T-helper 1 cell treated with Interleukin-12 subunit alpha and Interleukin-12 subunit beta and Interleukin-4 antibody, amounts not matched to agents 30 μg/mL and 1 μg/mL, for 36 hours (primary cell): ENCODE measurements around the gene STYXL2.

Experiments used
- H3K27ac Mint-ChIP-seq: one replicate; pipeline ENCODE4 v1.8.0; 2021; ENCODE audit warnings: mild to moderate bottlenecking, mixed read lengths
- H3K27me3 Mint-ChIP-seq: one replicate; pipeline ENCODE4 v1.8.0; 2021; ENCODE audit warnings: low read depth, mixed read lengths
- H3K36me3 Mint-ChIP-seq: one replicate; pipeline ENCODE4 v1.8.0; 2021; ENCODE audit warnings: low read depth, mixed read lengths
- H3K4me1 Mint-ChIP-seq: one replicate; pipeline ENCODE4 v1.8.0; 2021; ENCODE audit warnings: low read depth, mixed read lengths
- H3K4me3 Mint-ChIP-seq: one replicate; pipeline ENCODE4 v1.8.0; 2021; ENCODE audit warnings: mild to moderate bottlenecking, moderate library complexity, mixed read lengths
- H3K9me3 Mint-ChIP-seq: one replicate; pipeline ENCODE4 v1.8.0; 2021; ENCODE audit warnings: mixed read lengths

Gene STYXL2

DNA sequence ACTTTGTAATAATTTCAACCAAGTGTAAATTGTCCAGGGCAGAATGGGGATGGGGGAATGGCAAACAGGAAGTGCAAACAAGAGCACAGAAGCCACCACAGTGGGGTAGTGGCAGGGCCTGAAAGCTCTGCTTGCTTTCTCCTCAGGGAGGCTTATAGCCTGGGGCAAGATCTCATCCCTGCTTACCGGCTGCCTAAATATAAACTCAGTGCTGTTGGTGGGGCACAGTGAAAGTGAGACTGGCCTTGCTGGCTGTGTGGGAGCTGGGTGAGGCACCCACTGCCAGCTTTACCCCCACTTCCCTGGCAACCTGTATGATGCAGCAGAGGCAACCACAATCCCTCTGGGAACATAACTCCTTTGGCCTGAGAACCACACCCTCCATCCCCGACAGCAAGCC, 15.2 kb downstream of the STYXL2 start:
- Mint-ChIP-seq H3K4me1 (peaks cover 57% of the 10 kb centered on the region), H3K4me3 (peak overlapping the region; percentile 33), H3K36me3 (peaks cover 11% of the 10 kb centered on the region), H3K27ac (peak overlapping the region; percentile 80), H3K9me3 (peaks cover 14% of the 10 kb centered on the region), H3K27me3 (no peaks in the 10 kb centered on the region)

DNA sequence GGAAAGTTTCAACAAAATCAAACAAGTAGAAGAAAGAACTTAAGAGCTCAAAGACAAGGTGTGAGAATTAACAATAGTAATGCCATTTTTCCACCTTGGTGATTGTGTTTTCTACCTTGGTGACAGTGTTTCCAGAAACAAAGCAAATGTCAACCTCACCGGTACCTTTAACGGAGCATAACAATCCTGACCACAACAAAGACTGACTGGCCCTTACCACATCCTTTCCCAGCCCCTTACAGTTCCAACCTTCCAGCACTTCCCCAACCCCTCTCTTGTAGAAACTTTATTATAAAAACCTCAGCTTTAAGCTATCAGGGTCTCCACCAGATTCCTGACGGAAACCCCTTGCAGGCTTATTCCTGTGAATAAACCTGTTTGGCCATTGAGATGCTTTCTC, 16.7 kb downstream of the STYXL2 start:
- H3K36me3 Mint-ChIP-seq, result peaks cover 11% of the 10 kb centered on the region
- peaks cover 14% of the 10 kb centered on the region for H3K9me3 Mint-ChIP-seq
- H3K4me1 Mint-ChIP-seq, result peaks cover 53% of the 10 kb centered on the region
- H3K4me3 Mint-ChIP-seq, result peak overlapping the region; percentile 37
- peak overlapping the region; percentile 76 for H3K27ac Mint-ChIP-seq
- H3K27me3 Mint-ChIP-seq, result no peaks in the 10 kb centered on the region

DNA sequence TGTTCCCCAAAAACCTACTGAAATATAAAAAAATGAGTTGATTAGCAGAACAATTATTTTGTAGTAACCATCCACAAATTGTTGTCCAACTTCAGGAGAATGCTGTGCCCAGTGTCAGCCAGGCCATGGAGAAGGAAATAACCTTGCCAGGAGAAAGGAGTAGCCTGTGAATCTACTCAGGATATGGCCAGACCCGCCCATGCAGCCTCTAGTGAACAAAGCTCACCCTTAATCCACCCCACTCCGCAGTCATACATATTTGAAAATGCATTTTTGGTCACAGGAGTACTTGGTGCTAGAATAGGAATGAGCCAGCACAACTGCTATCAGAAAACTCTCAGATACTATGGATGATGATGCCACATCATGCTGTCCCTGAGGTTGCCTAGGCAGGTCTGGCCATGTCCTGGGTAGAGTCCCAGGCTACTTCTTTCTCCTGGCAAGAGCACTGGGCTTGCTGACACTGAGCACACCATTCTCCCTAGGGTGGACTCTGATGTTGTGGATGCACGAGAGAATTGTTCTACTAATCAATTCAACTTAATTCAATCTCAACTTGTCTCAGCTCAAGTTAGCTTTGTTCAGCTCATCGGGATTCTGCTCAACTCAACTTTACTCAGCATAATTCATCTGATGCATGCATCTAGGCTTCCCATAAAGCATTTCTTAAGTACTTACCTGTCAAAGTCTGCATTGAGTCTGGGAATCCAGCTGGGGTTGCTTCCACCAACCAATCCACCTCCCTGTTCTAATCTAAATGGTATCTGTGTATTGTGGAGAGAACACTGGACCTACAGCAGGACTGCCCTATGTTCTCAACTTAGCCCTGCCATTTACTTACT, 18.2 kb downstream of the STYXL2 start:
- Mint-ChIP-seq H3K4me3 (no peak overlapping the region), H3K36me3 (peaks cover 11% of the 10 kb centered on the region)

DNA sequence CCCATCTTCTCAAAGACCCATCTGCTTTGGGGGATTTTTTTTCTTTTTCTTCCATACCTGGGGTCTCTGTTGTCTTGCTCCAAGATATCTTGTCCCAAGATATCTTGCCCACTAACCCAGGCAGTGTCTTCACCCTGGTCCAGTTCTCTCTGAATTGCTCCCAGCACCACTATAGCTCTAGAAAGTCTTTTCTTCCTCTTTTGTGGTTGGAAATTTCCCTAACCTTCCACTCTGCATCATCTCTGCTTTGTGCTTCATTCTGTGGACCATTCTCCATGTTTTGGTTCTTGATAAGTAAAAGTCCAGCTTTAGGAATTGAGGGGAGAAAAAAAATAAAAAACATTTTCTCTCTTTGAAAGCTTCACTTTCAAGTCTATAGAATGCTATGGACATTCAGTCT, 20.9 kb downstream of the STYXL2 start:
- Mint-ChIP-seq H3K4me1 (peaks cover 31% of the 10 kb centered on the region), H3K9me3 (peaks cover 14% of the 10 kb centered on the region), H3K36me3 (peaks cover 11% of the 10 kb centered on the region), H3K27me3 (no peaks in the 10 kb centered on the region), H3K4me3 (no peak overlapping the region), H3K27ac (no peak overlapping the region)

More for the DNA sequence above, 18.2 kb downstream of the STYXL2 start:
- H3K27me3 Mint-ChIP-seq, result no peaks in the 10 kb centered on the region
- peaks cover 51% of the 10 kb centered on the region for H3K4me1 Mint-ChIP-seq
- H3K9me3 Mint-ChIP-seq, result peaks cover 14% of the 10 kb centered on the region
- H3K27ac Mint-ChIP-seq, result no peak overlapping the region

DNA sequence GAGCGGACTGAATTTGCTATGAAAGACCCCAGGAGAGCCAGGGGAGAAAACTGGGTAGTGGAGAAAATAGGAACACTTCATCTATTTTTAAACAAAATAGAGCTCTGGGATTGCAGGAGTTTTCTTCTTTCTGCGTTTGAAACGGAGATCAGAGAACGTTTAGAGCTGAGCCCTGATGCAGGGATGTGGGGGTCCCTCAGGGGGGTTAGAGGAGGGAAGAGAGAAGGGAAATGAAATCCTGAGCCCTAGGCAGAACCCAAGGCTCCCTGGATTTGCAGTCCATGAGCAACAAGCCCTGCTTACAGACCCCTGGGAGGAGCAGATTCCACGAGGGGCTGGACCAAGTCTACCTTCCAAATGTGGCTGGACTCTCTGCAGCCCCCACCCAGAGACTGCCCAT, 21.8 kb downstream of the STYXL2 start:
- no peaks in the 10 kb centered on the region for H3K27me3 Mint-ChIP-seq
- H3K4me3 Mint-ChIP-seq, result no peak overlapping the region
- peaks cover 22% of the 10 kb centered on the region for H3K4me1 Mint-ChIP-seq
- peaks cover 5% of the 10 kb centered on the region for H3K9me3 Mint-ChIP-seq
- no peak overlapping the region for H3K27ac Mint-ChIP-seq
- H3K36me3 Mint-ChIP-seq, result peaks cover 4% of the 10 kb centered on the region

DNA sequence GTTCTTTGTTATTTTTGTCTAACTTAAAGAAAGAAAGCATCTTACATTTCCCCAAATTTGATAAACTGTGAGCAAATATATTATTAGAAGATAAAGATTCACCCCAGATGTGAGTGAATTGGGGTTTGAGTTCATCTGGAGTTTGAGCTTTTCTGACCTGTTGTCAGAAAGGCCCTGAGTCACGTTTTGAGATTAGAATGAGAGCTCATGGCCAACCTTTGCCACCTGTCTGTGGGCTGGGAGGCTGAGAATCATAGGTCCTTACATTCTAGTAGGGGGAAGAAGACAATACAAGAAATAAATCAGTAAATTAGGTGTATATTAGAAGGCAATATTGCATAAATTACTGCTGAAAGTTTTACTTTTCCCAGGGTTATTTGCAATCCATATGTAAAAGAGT, 22.3 kb downstream of the STYXL2 start:
- Mint-ChIP-seq H3K36me3 (no peaks in the 10 kb centered on the region), H3K27me3 (no peaks in the 10 kb centered on the region), H3K9me3 (peaks cover under 1% of the 10 kb centered on the region), H3K4me1 (peaks cover 17% of the 10 kb centered on the region), H3K4me3 (no peak overlapping the region), H3K27ac (no peak overlapping the region)

DNA sequence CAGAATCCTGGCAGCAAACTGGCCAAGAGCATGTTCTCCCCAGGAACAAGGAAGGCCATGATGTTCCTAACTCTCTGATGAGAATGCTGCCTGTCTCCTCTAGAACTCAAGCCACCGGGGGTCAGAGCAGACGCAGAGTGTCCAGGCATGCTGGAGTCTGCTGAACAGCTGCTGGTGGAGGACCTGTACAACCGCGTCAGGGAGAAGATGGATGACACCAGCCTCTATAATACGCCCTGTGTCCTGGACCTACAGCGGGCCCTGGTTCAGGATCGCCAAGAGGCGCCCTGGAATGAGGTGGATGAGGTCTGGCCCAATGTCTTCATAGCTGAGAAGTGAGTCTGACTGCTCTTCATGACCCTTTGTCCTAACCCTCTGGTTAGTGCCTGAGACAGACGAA, 23.4 kb downstream of the STYXL2 start:
- Mint-ChIP-seq H3K4me1 (peaks cover 14% of the 10 kb centered on the region), H3K27me3 (no peaks in the 10 kb centered on the region), H3K9me3 (no peaks in the 10 kb centered on the region), H3K27ac (no peak overlapping the region), H3K36me3 (no peaks in the 10 kb centered on the region), H3K4me3 (no peak overlapping the region)

DNA sequence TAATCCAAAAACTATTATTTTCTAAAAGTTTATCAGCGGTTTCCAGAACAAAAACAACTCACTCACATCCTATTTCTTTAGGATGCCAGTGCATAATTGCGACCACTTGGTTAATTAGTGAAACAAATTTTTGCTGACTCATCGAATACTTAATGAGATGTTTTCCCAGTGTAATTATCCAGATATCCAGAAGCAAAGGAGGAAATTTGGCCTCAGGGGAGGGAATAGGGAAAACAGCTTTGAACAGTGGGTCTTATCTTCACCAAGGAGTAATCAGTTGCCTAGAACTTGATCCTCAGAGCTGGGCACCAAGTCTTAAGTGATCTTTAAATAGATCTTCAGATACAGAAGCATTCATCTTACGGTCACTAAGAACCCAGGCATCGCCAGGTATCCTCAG, 24.3 kb downstream of the STYXL2 start:
- Mint-ChIP-seq H3K36me3 (no peaks in the 10 kb centered on the region), H3K27ac (no peak overlapping the region)

DNA sequence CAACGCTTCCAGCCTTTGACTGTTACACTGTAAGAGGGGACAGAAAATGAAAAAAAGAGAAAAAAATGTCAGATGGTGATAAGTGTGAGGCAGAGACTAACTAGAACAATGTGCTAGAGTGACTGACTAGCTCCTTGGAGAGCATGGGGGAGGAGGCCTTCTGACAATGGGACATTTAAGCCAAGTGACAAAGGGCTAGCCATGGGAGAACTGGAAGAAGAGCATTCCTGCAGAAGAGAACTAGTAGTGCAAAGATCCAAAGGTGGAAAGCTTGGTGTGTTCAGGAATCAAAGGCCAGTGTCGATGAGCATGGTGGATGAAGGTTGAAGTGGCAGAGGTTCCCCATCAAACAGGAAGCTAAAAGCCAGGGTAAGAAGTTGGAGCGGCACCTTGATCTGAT, 25.8 kb downstream of the STYXL2 start:
- Mint-ChIP-seq H3K9me3 (no peaks in the 10 kb centered on the region), H3K4me3 (no peak overlapping the region), H3K4me1 (peaks cover 11% of the 10 kb centered on the region), H3K27me3 (no peaks in the 10 kb centered on the region), H3K36me3 (no peaks in the 10 kb centered on the region), H3K27ac (no peak overlapping the region)

More for the DNA sequence above, 24.3 kb downstream of the STYXL2 start:
- Mint-ChIP-seq H3K9me3 (no peaks in the 10 kb centered on the region), H3K4me1 (peaks cover 14% of the 10 kb centered on the region), H3K27me3 (no peaks in the 10 kb centered on the region), H3K4me3 (no peak overlapping the region)

DNA sequence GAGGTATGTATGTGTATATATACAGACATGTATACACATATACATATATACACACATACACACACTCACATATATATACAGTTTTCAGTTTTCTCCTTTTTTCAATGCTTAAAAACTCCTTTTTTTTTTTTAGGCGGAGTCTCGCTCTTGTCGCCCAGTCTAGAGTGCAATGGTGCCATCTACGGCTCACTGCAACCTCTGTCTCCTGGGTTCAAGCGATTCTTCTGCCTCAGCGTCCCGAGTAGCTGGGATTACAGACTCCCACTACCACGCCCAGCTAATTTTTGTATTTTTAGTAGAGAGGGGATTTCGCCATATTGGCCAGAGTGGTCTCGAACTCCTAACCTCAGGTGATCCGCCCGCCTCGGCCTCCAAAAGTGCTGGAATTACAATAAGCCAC, 27.0 kb downstream of the STYXL2 start:
- no peaks in the 10 kb centered on the region for H3K9me3 Mint-ChIP-seq
- H3K36me3 Mint-ChIP-seq, result no peaks in the 10 kb centered on the region
- peaks cover 5% of the 10 kb centered on the region for H3K4me1 Mint-ChIP-seq
- H3K27me3 Mint-ChIP-seq, result no peaks in the 10 kb centered on the region
- H3K27ac Mint-ChIP-seq, result no peak overlapping the region
- peak overlapping the region; percentile 79 for H3K4me3 Mint-ChIP-seq

DNA sequence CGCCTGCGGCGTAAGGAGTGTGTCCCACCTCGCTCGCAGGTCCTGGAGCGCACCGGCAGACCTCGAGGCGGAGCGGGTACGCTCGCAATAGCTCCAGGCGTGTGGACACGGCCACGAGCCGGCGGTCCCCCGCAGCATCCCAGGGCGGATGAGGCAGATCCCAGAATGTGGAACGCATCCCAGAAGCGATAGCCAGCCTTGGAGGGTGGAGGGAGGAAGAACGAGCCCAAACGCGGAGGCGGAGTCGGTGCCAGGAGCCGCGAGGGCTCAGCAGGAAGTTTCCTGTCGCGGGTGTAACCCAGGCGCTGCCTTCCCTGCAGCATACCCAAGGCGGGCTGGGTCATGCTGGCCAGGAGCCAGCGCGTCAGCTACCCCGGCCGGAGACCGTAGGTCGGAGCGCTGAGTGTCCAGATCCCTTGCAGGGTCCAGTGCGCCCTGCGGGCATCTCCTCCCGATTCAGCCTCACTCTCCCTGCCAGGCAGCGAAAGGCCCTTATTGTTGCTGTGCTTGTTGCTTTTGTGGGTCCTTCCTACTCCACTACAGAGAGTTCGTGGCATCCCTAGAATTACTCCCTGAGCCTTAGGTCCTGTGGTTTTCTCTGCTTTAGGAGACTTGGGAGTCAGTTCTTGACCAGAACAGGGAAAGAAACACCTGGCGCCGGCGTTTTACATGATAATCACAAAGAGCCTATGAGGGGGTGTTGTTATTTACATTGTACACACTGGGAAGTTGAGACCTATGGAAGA, 27.7 kb downstream of the STYXL2 start:
- Mint-ChIP-seq H3K27me3 (no peaks in the 10 kb centered on the region), H3K4me1 (peaks cover 5% of the 10 kb centered on the region), H3K36me3 (no peaks in the 10 kb centered on the region), H3K27ac (no peak overlapping the region), H3K4me3 (peak overlapping the region; percentile 79), H3K9me3 (no peaks in the 10 kb centered on the region)

DNA sequence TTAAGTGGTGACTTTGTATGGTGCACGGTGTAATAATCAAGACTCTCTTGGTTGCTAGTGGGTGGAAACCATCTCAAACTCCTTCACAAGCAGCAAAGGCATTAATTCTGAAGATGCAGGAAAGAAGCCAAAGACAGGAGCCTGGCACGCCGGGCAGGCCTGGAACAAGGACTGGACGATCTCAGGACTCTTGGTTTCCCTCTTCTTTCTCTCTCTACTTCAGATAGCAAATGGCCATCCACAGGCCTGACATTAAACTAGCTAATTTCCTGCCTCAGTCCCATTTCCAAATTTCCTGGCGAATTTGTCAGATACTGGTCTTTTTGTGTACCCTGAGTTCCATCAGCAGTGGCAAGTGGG, 28.2 kb downstream of the STYXL2 start:
- Mint-ChIP-seq H3K27ac (no peak overlapping the region), H3K36me3 (no peaks in the 10 kb centered on the region), H3K27me3 (no peaks in the 10 kb centered on the region), H3K9me3 (no peaks in the 10 kb centered on the region), H3K4me3 (no peak overlapping the region), H3K4me1 (peaks cover 5% of the 10 kb centered on the region)

DNA sequence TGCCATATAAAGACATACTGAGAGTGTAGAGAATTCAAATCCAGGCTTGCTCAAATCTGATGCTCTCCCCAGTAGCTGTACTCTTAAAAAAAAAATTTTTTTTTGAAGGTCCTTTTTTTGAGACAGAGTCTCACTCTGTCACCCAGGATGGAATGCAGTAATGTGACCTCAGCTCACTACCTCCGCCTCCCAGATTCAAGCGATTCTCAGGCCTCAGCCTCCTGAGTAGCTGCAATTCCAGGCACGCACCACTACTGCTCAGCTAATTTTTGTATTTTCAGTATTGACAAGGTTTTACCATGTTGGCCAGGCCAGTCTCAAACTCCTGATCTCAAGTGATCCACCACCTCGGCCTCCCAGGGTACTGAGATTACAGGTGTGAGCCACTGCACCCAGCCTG, 28.7 kb downstream of the STYXL2 start:
- no peak overlapping the region for H3K27ac Mint-ChIP-seq
- H3K36me3 Mint-ChIP-seq, result no peaks in the 10 kb centered on the region
- H3K9me3 Mint-ChIP-seq, result no peaks in the 10 kb centered on the region
- no peak overlapping the region for H3K4me3 Mint-ChIP-seq
- H3K4me1 Mint-ChIP-seq, result peaks cover 5% of the 10 kb centered on the region
- peaks cover 3% of the 10 kb centered on the region for H3K27me3 Mint-ChIP-seq

DNA sequence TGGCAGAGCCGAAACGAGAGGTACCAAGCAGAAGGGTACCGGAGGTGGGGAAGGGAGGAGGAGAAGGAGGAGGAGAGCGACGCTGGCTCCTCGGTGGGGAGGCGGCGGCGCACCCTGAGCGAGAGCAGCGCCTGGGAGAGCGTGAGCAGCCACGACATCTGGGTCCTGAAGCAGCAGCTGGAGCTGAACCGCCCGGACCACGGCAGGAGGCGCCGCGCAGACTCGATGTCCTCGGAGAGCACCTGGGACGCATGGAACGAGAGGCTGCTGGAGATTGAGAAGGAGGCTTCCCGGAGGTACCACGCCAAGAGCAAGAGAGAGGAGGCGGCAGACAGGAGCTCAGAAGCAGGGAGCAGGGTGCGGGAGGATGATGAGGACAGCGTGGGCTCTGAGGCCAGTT, 32.4 kb downstream of the STYXL2 start:
- no peaks in the 10 kb centered on the region for H3K36me3 Mint-ChIP-seq
- H3K27ac Mint-ChIP-seq, result no peak overlapping the region
- no peak overlapping the region for H3K4me3 Mint-ChIP-seq
- H3K4me1 Mint-ChIP-seq, result peaks cover 3% of the 10 kb centered on the region
- H3K9me3 Mint-ChIP-seq, result no peaks in the 10 kb centered on the region
- H3K27me3 Mint-ChIP-seq, result peaks cover 22% of the 10 kb centered on the region

DNA sequence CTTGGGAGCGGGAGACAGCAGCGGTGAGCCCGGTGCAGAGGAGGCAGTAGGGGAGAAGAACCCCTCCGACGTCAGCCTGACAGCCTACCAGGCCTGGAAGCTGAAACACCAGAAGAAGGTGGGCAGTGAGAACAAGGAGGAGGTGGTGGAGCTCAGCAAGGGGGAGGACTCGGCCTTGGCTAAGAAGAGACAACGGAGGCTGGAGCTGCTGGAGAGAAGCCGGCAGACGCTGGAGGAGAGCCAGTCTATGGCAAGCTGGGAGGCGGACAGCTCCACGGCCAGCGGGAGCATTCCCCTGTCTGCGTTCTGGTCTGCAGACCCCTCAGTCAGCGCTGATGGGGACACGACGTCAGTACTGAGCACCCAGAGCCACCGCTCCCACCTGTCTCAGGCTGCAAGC, 32.9 kb downstream of the STYXL2 start:
- H3K36me3 Mint-ChIP-seq, result no peaks in the 10 kb centered on the region
- H3K4me3 Mint-ChIP-seq, result no peak overlapping the region
- H3K27ac Mint-ChIP-seq, result no peak overlapping the region
- peaks cover 25% of the 10 kb centered on the region for H3K27me3 Mint-ChIP-seq
- peaks cover 1% of the 10 kb centered on the region for H3K4me1 Mint-ChIP-seq
- no peaks in the 10 kb centered on the region for H3K9me3 Mint-ChIP-seq
